K562 (cell line): Measurements from ENCODE around the gene HECW1.

Experiments used
- BRCA1 ChIP-seq, 2 experiments: fragments of 450-650 bp in 1 of 2; sonication (generic) in 1 of 2; formaldehyde crosslinking in 1 of 2; IDR thresholded peaks; 2 replicates each; pipeline versions ENCODE4 v1.5.0 to v1.6.1; 2017 to 2020; ENCODE audit warnings: mild to moderate bottlenecking in 1 of 2, missing genetic modification reagents in 1 of 2
- CEBPZ ChIP-seq: fragments of 150-350 bp; IDR thresholded peaks from 2 replicates; pipeline ENCODE4 v1.6.1; 2014; ENCODE audit warnings: low read depth, mild to moderate bottlenecking, low read length, borderline replicate concordance
- CTCF ChIP-seq, 3 experiments: IDR thresholded peaks in 2 of 3; conservative IDR thresholded peaks in 1 of 3; 2 replicates each; pipeline ENCODE4 v1.5.1; 2011 to 2012; ENCODE audit warnings: low read length in 3 of 3, mild to moderate bottlenecking in 3 of 3, control low read depth in 2 of 3, improper control_type of control experiment in 1 of 3, inconsistent platforms in 1 of 3, low read depth in 1 of 3, mixed read lengths in 1 of 3, moderate library complexity in 1 of 3; ENCODE audit not compliant: insufficient read depth in 2 of 3
- MLX ChIP-seq, 2 experiments: fragments of 450-650 bp in 1 of 2; sonication (generic) in 1 of 2; formaldehyde crosslinking; conservative IDR thresholded peaks; 2 replicates each; pipeline versions ENCODE4 v1.4.0 to v1.8.1; 2020 to 2022; ENCODE audit warnings: mild to moderate bottlenecking in 1 of 2, missing genetic modification reagents in 1 of 2
- MTF1 ChIP-seq: fragments of 250-450 bp; sonication (Bioruptor Pico); IDR thresholded peaks from 2 replicates; pipeline ENCODE4 v1.9.0; 2021; ENCODE audit warnings: moderate library complexity, mild to moderate bottlenecking, inconsistent platforms, borderline replicate concordance
- PKNOX1 ChIP-seq: fragments of 450-650 bp; IDR thresholded peaks from 2 replicates; pipeline ENCODE4 v1.6.1; 2016
- SMARCC2 ChIP-seq: fragments of 450-650 bp; IDR thresholded peaks from 2 replicates; pipeline ENCODE4 v1.6.1; 2017; ENCODE audit warnings: antibody characterized with exemption, moderate library complexity, mild to moderate bottlenecking, low read depth
- TBL1XR1 ChIP-seq, 2 experiments: IDR thresholded peaks; 2 replicates each; pipeline ENCODE4 v1.6.1; 2012; ENCODE audit warnings: improper control_type of control experiment in 2 of 2, low read length in 2 of 2, mild to moderate bottlenecking in 1 of 2
- ZZZ3 ChIP-seq: fragments of 450-650 bp; IDR thresholded peaks from 2 replicates; pipeline ENCODE4 v1.6.1; 2016; ENCODE audit warnings: antibody characterized with exemption, mild to moderate bottlenecking, moderate library complexity

GRCh38 chr7:43298617-43299016, 186.2 kb downstream of the HECW1 start:
- TF ChIP-seq ZZZ3 (no peak), MLX (CRISPR knock-in tag; conservative IDR thresholded peaks at IDR 0.05) (no peak), TBL1XR1 (IDR thresholded peaks at IDR 0.05; ENCODE audit: low read length in 2 of 2) (no peak), BRCA1 (IDR thresholded peaks at IDR 0.05) (no peak), BRCA1 (CRISPR knock-in tag; IDR thresholded peaks at IDR 0.05) (no peak), CTCF (IDR thresholded peaks at IDR 0.05 in 2 of 3, conservative IDR thresholded peaks at IDR 0.05 in 1 of 3; ENCODE audit: insufficient read depth in 2 of 3, low read depth in 1 of 3, low read length in 3 of 3) (no peak), CEBPZ (no peak), SMARCC2 (no peak), MTF1 (CRISPR knock-in tag) (no peak), PKNOX1 (no peak)
